ENCODE results near the gene SCG3. TPM values are rescaled to one million over a fixed set of nuclear protein-coding genes. Genes with fewer than 3 reads are reported as not detected.

SCG3 gene
- total RNA-seq, 4 donors from 2014 or later, result 0.23 to 1.2 (median 0.43) TPM

DNA sequence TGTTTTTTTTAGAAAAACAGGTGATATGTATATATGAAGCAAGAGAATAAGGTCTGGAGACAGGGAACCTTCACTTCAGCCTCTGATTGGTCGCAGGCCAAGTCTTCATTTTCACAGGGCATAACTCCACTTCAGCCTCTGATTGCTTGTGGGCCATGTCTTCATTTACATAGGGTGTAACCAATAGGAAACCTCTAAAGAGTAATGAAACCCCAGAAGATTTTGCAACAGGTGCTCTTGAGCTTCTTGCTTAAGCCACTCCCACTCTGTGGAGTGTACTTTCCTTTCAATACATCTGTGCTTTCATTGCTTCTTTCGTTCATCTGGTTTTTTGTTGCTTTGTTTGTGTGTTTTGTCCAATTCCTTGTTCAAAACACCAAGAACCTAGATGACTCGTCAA lies 22.6 kb upstream of the SCG3 start:
- H3K36me3 ChIP-seq, result no peaks in the 10 kb centered on the region
- H3K9me3 ChIP-seq, result no peaks in the 10 kb centered on the region
- H3K27me3 ChIP-seq, result no peaks in the 10 kb centered on the region
- 89% methylated on average over 3 of the region's 3 CpGs for WGBS
- intact Hi-C loops (cut with DNase I), result no loop called here
- H3K4me1 ChIP-seq, result no peaks in the 10 kb centered on the region
- DNase-seq (ENCODE audit: extremely low spot score), result no peak
- TF ChIP-seq POLR2A (IDR thresholded peaks at IDR 0.05; ENCODE audit: low read depth), result no peak
- TF ChIP-seq EP300 (IDR thresholded peaks at IDR 0.05), result no peak
- TF ChIP-seq POLR2AphosphoS5 (IDR thresholded peaks at IDR 0.05), result no peak
- no peak for TF ChIP-seq CTCF (IDR thresholded peaks at IDR 0.05)
- no peak overlapping the region for H3K4me3 ChIP-seq
- no peak overlapping the region for H3K27ac ChIP-seq (replicated peaks in 1 of 4)

GRCh38 chr15:51661072-51661471 lies 20.2 kb upstream of the SCG3 start:
- DNase-seq (ENCODE audit: extremely low spot score), result no peak
- H3K27me3 ChIP-seq, result no peaks in the 10 kb centered on the region
- intact Hi-C loops (cut with DNase I), result no loop called here

DNA sequence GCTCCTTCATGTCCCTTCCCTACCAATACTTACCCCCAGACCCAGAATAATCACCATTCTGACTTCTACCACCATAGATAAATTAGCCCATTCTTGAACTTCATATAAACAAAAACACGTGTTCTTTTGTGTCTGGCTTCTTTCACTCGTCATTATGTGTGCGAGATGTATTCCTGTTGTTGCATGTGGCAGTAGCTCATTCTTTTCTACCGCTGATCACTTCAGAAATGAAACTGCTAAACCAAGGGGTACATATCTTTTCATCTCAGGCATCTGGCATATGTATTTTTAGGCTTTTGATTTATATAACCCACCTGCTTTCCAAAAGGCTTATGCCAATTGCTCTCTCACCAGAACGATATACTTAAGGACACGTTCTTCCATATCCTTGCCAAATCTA lies 13.8 kb upstream of the SCG3 start:
- Histone ChIP-seq H3K27ac (replicated peaks in 1 of 4) (no peak overlapping the region), H3K36me3 (no peaks in the 10 kb centered on the region), H3K9me3 (no peaks in the 10 kb centered on the region), H3K27me3 (no peaks in the 10 kb centered on the region), H3K4me1 (no peaks in the 10 kb centered on the region), H3K4me3 (no peak overlapping the region)
- intact Hi-C loops (cut with DNase I), result no loop called here
- DNase-seq (ENCODE audit: extremely low spot score), result no peak
- TF ChIP-seq CTCF (IDR thresholded peaks at IDR 0.05), result no peak
- no peak for TF ChIP-seq EP300 (IDR thresholded peaks at IDR 0.05)
- TF ChIP-seq POLR2AphosphoS5 (IDR thresholded peaks at IDR 0.05), result no peak
- no peak for TF ChIP-seq POLR2A (IDR thresholded peaks at IDR 0.05; ENCODE audit: low read depth)
- 33% methylated on average over 6 of the region's 6 CpGs for WGBS

More at GRCh38 chr15:51661072-51661471, 20.2 kb upstream of the SCG3 start:
- no peaks in the 10 kb centered on the region for H3K36me3 ChIP-seq
- no peak overlapping the region for H3K27ac ChIP-seq (replicated peaks in 1 of 4)
- H3K4me1 ChIP-seq, result no peaks in the 10 kb centered on the region
- no peak for TF ChIP-seq CTCF (IDR thresholded peaks at IDR 0.05)
- no peak for TF ChIP-seq POLR2AphosphoS5 (IDR thresholded peaks at IDR 0.05)
- TF ChIP-seq EP300 (IDR thresholded peaks at IDR 0.05), result no peak
- TF ChIP-seq POLR2A (IDR thresholded peaks at IDR 0.05; ENCODE audit: low read depth), result no peak
- no peak overlapping the region for H3K4me3 ChIP-seq
- H3K9me3 ChIP-seq, result no peaks in the 10 kb centered on the region
- 84% methylated on average over 2 of the region's 2 CpGs for WGBS

DNA sequence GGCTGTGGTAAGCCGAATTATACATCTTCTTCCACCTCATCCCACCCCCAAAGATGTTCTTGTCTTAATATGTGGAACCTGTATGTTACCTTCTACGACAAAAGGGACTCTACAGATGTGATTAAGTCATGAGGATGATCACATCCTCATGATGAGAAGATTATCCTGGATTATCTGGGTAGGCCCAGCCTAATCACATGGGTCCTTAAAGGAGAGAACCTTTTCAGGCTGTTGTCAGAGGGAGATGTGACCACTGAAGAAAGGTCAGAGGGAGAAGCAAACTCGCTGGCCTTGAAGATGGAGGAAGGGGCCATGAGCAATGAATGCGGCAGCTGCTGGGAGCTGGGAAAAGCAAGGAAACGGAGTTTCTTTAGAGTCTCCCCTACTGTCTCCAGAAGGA lies 12.9 kb upstream of the SCG3 start:
- Histone ChIP-seq H3K36me3 (no peaks in the 10 kb centered on the region), H3K9me3 (no peaks in the 10 kb centered on the region), H3K27me3 (no peaks in the 10 kb centered on the region), H3K4me3 (no peak overlapping the region), H3K27ac (replicated peaks in 1 of 4) (no peak overlapping the region), H3K4me1 (no peaks in the 10 kb centered on the region)
- DNase-seq (ENCODE audit: extremely low spot score), result no peak
- 78% methylated on average over 5 of the region's 5 CpGs for WGBS
- intact Hi-C loops (cut with DNase I), result no loop called here
- TF ChIP-seq POLR2AphosphoS5 (IDR thresholded peaks at IDR 0.05) (no peak), CTCF (IDR thresholded peaks at IDR 0.05) (no peak), EP300 (IDR thresholded peaks at IDR 0.05) (no peak), POLR2A (IDR thresholded peaks at IDR 0.05; ENCODE audit: low read depth) (no peak)

- Histone ChIP-seq H3K4me3 (no peak overlapping the region), H3K4me1 (no peaks in the 10 kb centered on the region), H3K36me3 (no peaks in the 10 kb centered on the region), H3K27me3 (no peaks in the 10 kb centered on the region), H3K27ac (replicated peaks in 1 of 4) (no peak overlapping the region), H3K9me3 (no peaks in the 10 kb centered on the region)
- intact Hi-C loops (cut with DNase I), result no loop called here
- no peak for DNase-seq (ENCODE audit: extremely low spot score)
- TF ChIP-seq EP300 (IDR thresholded peaks at IDR 0.05) (no peak), CTCF (IDR thresholded peaks at IDR 0.05) (no peak), POLR2AphosphoS5 (IDR thresholded peaks at IDR 0.05) (no peak), POLR2A (IDR thresholded peaks at IDR 0.05; ENCODE audit: low read depth) (no peak)
- 65% methylated on average over 2 of the region's 2 CpGs for WGBS
Observed at GRCh38 chr15:51669381-51669780, 11.9 kb upstream of the SCG3 start.
